Activated naive CD8-positive, alpha-beta T cell treated with anti-CD3 and anti-CD28 coated beads, Interleukin-2, amount 50 U/mL, for 24 hours (primary cell): Measurements from ENCODE around the gene EDARADD.

Experiments used
- ATAC-seq: fragments of 150-1000 bp; cut with Tn5 transposase; one replicate; pipeline ENCODE4 v1.10.0; 2021
- DNase-seq: peaks from one replicate; pipeline ENCODE4 v3.0.0; 2021
- H3K27ac Mint-ChIP-seq: one replicate; pipeline ENCODE4 v1.8.0; 2021; ENCODE audit warnings: mild to moderate bottlenecking, mixed read lengths
- H3K27me3 Mint-ChIP-seq: one replicate; pipeline ENCODE4 v1.8.0; 2021; ENCODE audit warnings: mixed read lengths
- H3K36me3 Mint-ChIP-seq: one replicate; pipeline ENCODE4 v1.8.0; 2021; ENCODE audit warnings: low read depth, mixed read lengths
- H3K4me1 Mint-ChIP-seq: one replicate; pipeline ENCODE4 v1.8.0; 2021; ENCODE audit warnings: mixed read lengths
- H3K4me3 Mint-ChIP-seq: one replicate; pipeline ENCODE4 v1.8.0; 2021; ENCODE audit warnings: mild to moderate bottlenecking, moderate library complexity, mixed read lengths
- H3K9me3 Mint-ChIP-seq: one replicate; pipeline ENCODE4 v1.8.0; 2021; ENCODE audit warnings: mixed read lengths

Gene EDARADD

DNA sequence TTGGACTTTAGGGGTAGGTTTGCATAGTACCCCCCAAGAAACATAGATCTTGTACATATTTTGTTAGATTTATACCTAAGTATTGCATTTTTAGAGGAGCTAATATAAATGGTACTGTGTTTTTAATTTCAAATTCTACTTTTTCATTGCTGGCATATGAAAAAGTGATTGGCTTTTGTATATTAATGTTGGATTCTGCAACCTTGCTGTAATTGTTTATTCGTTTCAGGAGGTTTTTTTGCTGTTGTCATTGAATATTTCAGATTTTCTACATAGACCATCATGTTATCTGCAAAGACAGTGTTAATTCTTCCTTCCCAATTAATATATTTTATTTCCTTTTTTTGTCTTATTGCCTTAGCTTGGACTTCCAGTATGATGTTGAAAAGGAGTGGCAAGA lies 23.0 kb upstream of the EDARADD start:
- no peak overlapping the region for H3K27ac Mint-ChIP-seq
- peaks cover 8% of the 10 kb centered on the region for H3K27me3 Mint-ChIP-seq
- DNase-seq (no peak), ATAC-seq (no peak)
- no peak overlapping the region for H3K4me3 Mint-ChIP-seq
- H3K36me3 Mint-ChIP-seq, result no peaks in the 10 kb centered on the region
- H3K4me1 Mint-ChIP-seq, result peaks cover 4% of the 10 kb centered on the region
- H3K9me3 Mint-ChIP-seq, result no peaks in the 10 kb centered on the region

DNA sequence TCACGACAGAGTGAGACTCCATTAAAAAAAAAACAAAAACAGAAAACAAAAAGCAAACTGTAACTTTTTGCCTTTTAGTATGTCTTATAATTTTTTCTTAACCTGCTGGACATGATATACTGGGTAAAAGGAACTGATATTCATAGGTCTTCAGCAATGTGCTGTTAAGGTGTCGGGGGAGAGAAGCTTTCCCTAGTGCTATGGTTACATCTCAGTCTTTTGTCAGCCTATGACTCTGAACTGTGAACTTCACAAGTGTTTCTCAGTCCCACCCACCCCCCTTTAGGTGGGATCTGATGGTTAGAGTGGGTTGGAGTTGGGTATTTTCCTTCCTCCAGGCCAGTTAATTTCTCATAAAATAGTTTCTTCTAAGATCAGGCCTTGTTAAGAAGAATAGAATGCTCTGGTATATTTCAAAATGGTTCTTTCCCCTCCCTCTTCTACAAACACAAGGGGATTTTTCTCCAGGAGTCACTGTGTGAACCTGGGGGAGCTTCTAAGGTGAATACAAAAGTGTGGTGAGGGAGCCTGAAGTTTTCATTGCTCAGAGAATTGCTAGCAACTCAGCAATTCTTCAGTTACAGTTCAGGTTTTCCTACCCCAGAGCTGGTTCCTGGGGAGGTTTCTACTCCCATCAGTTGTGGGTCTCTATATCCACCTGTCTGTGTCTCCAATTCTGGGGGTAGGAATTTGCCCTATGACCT lies 16.1 kb upstream of the EDARADD start:
- ATAC-seq (peak; percentile 43), DNase-seq (no peak)
- Mint-ChIP-seq H3K36me3 (no peaks in the 10 kb centered on the region), H3K9me3 (peaks cover 13% of the 10 kb centered on the region), H3K27ac (no peak overlapping the region), H3K4me3 (no peak overlapping the region), H3K27me3 (peaks cover 11% of the 10 kb centered on the region), H3K4me1 (peaks cover 20% of the 10 kb centered on the region)

DNA sequence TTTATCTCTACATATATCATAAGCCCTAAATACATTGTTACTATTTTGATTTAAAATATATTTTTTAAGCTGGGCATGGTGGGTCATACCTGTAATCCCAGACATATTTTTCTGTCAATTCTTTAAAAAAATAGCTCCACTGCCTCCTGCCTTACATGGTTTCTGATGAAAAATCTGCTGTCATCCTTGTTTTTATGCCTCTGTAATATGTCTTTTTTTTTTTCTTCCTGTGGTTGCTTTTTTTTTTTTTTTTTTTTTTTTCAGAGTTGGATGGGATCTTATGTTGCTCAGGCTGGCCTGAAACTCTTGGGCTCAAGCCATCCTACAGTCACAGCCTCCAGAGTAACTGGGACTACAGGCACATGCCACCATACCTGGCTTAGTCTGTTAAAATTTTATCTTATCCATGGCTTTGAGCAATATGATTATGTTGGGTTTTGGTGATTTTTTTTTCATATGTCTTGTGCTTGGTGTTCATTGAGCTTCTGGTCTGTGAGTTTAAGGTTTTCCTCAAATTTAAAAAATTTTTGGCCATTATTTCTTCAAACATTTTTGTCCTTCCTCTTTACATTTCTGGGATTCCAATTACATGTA lies 12.4 kb upstream of the EDARADD start:
- H3K9me3 Mint-ChIP-seq, result peaks cover 13% of the 10 kb centered on the region
- peaks cover 15% of the 10 kb centered on the region for H3K4me1 Mint-ChIP-seq
- H3K36me3 Mint-ChIP-seq, result no peaks in the 10 kb centered on the region
- no peak for ATAC-seq
- peaks cover 5% of the 10 kb centered on the region for H3K27me3 Mint-ChIP-seq
- no peak for DNase-seq
- no peak overlapping the region for H3K27ac Mint-ChIP-seq
- H3K4me3 Mint-ChIP-seq, result no peak overlapping the region

DNA sequence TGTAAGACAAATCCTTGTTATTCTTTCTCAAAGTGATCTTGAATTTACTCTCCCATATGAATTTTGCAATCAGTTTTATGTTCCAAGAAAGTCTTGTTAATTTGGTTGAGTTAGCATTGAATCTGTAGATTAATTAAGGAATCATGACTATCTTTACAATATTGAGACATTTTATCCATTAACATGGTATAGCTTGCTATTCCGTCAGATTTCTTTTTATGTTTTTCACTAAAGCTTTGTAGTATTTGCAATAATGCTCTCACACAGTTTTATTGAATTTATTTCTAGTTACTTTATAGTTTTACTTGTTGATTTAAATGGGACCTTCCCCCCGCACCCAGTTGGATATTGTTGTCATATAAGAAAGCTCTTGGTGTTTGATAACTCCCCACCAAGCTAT lies 5.8 kb upstream of the EDARADD start:
- DNase-seq (no peak), ATAC-seq (no peak)
- H3K36me3 Mint-ChIP-seq, result no peaks in the 10 kb centered on the region
- H3K9me3 Mint-ChIP-seq, result no peaks in the 10 kb centered on the region
- no peak overlapping the region for H3K4me3 Mint-ChIP-seq
- H3K4me1 Mint-ChIP-seq, result peaks cover 5% of the 10 kb centered on the region
- no peak overlapping the region for H3K27ac Mint-ChIP-seq
- H3K27me3 Mint-ChIP-seq, result peaks cover 15% of the 10 kb centered on the region

DNA sequence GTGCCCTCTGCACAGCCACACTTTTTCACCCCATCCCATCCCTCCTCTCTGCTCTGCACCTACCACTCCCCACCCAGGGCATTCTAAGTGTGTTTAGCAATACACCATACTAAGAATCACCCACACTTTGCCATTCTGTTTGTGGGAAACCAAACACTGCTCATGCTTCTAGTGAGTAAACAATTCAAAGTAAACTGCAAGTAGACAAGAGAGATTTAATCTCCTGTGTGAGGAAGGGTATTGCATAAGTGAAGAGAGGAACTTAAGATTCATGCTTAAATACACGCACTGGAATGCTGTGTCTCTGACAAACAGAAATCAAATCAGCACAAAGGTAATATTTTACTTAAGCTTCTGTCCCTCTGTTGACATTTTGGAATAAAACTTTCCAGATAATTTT lies 4.8 kb upstream of the EDARADD start:
- Mint-ChIP-seq H3K36me3 (no peaks in the 10 kb centered on the region), H3K4me3 (no peak overlapping the region), H3K4me1 (peaks cover 15% of the 10 kb centered on the region), H3K27ac (no peak overlapping the region), H3K27me3 (peaks cover 22% of the 10 kb centered on the region), H3K9me3 (no peaks in the 10 kb centered on the region)
- no peak for DNase-seq
- no peak for ATAC-seq

DNA sequence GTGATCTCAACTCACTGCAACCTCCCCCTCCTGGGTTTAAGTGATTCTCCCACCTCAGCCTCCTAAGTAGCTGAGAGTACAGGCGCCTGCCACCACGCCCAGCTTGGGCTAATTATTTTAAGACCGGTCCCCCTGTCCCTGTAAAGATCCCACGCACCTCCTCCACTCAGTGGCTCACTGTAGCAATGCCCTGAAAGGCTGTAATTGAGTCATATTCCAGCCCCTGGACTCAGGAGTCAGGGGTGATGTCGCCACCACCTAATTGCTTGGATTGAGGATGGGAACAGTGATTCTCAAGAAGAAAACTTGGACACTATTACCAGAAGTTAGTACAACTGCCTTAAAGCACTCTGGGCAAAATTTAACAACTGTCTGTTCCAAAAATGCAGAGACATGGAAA lies 3.1 kb upstream of the EDARADD start:
- no peak overlapping the region for H3K4me3 Mint-ChIP-seq
- no peak for DNase-seq
- no peak overlapping the region for H3K27ac Mint-ChIP-seq
- peaks cover 2% of the 10 kb centered on the region for H3K36me3 Mint-ChIP-seq
- no peaks in the 10 kb centered on the region for H3K9me3 Mint-ChIP-seq
- ATAC-seq, result no peak
- H3K27me3 Mint-ChIP-seq, result peaks cover 28% of the 10 kb centered on the region
- H3K4me1 Mint-ChIP-seq, result peaks cover 22% of the 10 kb centered on the region

DNA sequence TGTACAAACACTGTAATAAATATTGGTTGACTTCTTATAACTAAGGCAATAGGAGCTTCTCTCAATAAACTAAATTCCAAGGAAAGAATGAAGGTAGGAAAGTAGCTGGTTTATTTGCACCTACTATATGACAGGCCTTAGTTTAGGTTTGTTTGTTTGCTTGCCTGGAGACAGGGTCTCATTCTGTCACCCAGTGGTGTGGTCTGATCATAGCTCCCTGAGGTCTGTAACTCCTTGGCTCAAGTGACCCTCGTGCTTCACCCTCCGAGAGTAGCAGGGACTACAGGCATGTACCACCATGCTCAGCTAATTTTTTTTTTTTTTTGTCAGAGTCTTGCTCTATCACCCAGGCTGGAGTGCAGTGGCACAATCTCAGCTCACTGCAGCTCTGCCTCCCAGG lies 1.9 kb upstream of the EDARADD start:
- Mint-ChIP-seq H3K27ac (no peak overlapping the region), H3K36me3 (peaks cover 2% of the 10 kb centered on the region), H3K4me3 (no peak overlapping the region), H3K27me3 (peaks cover 38% of the 10 kb centered on the region), H3K9me3 (no peaks in the 10 kb centered on the region), H3K4me1 (peaks cover 33% of the 10 kb centered on the region)
- DNase-seq (no peak), ATAC-seq (no peak)

DNA sequence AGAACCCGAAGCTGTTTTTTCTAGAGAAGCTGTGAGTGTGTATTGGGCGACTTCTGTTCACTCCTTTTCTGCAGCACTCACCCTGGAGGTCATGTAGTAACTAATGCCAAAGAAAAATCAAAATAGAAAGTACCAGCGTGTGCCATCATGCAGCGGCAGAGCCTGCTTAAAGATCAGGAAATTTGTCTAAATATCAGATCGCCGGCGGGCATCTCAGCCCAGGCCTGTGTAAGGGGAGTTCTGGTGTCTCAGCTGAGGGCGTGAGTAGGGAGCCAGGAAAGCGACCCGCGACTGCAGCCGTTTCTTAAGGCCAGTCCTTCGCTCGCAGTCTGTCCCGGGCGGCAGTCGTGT lies 768 bp downstream of the EDARADD start:
- H3K27me3 Mint-ChIP-seq, result peaks cover 40% of the 10 kb centered on the region
- DNase-seq (no peak), ATAC-seq (no peak)
- peak overlapping the region; percentile 85 for H3K4me3 Mint-ChIP-seq
- peak overlapping the region; percentile 87 for H3K27ac Mint-ChIP-seq
- peaks cover 2% of the 10 kb centered on the region for H3K36me3 Mint-ChIP-seq
- H3K9me3 Mint-ChIP-seq, result no peaks in the 10 kb centered on the region
- peaks cover 48% of the 10 kb centered on the region for H3K4me1 Mint-ChIP-seq

DNA sequence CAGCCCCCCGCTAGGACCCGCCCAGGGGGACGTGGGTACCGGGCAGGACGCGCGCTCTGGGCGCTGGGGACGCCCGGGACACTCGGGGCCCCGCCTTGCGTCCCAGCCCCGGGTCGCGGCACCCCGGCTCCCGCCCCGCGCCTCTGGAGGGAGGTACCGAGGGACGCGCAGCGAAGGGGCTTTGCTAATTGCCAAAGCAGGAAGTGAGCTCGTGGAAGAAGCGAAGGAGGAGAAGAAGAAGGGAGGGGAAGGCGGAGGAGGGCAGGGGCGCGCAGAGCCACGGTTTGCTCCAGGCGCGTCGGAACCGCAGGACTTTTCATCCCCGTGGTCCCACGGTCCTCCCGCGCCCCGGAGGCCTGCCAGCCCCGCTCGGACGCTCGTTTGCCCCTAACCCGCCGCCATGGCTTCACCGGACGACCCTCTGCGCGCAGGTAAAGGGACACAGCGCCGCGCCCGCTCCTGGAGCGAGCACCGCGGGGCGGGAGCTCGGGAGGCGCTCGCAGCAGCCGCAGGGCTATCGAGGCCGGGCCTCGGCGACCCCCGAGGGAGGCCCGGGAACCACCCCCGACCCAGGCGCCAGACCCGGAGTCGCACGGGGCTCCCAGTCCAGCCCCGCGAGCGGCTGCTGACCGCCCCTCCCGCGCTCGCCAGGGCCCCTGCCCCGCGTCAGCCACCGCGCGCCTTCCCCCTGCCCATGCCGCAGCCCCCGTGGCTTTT lies 1.3 kb downstream of the EDARADD start:
- peak; percentile 65 for ATAC-seq
- peaks cover 44% of the 10 kb centered on the region for H3K27me3 Mint-ChIP-seq

DNA sequence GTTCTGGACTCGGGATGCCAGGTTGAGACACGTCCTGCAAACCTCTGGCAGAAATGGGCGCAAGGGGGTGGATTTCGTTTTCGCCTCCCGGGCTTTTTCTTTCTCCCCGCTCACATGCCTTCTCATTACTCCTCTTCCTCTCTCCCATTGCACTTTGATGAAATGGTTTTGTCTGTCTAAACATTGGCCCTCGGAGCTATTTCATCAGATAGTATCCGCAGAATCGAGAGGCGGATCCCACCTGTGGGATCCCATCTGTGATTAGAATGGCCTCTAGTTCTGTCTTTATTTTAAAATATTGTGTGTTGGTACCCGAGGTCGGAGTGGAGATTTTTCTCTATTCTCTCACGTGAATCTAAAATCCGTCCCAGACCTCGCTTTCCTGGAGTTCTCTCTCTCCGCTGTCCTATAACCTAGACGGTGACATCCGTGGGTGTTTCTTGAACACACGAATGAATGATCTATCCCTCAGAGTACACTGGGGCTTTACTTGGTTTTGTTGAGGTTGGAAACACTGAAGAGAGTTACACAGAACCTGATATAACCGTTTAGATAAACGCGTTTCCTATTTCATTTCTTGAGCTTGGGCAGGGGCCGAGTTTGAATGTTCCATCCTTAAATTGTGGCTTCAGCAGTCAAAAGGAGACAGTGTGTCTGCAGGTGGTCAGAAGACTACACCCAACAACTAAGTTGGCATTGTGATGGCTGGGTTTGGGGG lies 2.0 kb downstream of the EDARADD start:
- peak overlapping the region; percentile 96 for H3K27ac Mint-ChIP-seq
- H3K9me3 Mint-ChIP-seq, result no peaks in the 10 kb centered on the region
- peak; percentile 85 for ATAC-seq
- peaks cover 52% of the 10 kb centered on the region for H3K4me1 Mint-ChIP-seq
- H3K27me3 Mint-ChIP-seq, result peaks cover 44% of the 10 kb centered on the region
- DNase-seq, result peak; percentile 18
- H3K36me3 Mint-ChIP-seq, result peaks cover 2% of the 10 kb centered on the region
- H3K4me3 Mint-ChIP-seq, result peak overlapping the region; percentile 94

More for the DNA sequence above, 1.3 kb downstream of the EDARADD start:
- Mint-ChIP-seq H3K4me1 (peaks cover 52% of the 10 kb centered on the region), H3K4me3 (peak overlapping the region; percentile 94), H3K27ac (peak overlapping the region; percentile 96), H3K36me3 (peaks cover 2% of the 10 kb centered on the region), H3K9me3 (no peaks in the 10 kb centered on the region)
- DNase-seq, result peak; percentile 63

DNA sequence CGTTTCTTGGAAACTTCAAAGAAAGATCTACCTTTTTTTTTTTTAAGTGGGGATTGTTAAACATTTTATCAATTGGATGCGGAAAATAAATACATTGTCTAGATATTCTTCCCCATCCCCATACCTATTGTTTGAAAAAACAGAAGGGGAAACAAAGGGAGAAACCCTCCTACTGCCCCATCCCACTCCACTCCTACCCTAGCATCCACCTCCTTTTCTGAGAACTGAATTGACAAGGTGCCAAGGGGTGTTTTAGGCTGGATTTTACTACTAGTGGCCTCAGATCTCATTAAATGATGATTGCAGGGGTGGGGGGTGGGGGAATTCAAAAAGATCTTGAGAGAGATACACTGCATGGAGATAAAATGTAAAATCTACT lies 2.6 kb downstream of the EDARADD start:
- no peak for DNase-seq
- ATAC-seq, result peak; percentile 13
- peaks cover 48% of the 10 kb centered on the region for H3K27me3 Mint-ChIP-seq
- H3K9me3 Mint-ChIP-seq, result no peaks in the 10 kb centered on the region
- peak overlapping the region; percentile 96 for H3K27ac Mint-ChIP-seq
- peaks cover 52% of the 10 kb centered on the region for H3K4me1 Mint-ChIP-seq
- peak overlapping the region; percentile 94 for H3K4me3 Mint-ChIP-seq
- peaks cover 2% of the 10 kb centered on the region for H3K36me3 Mint-ChIP-seq

DNA sequence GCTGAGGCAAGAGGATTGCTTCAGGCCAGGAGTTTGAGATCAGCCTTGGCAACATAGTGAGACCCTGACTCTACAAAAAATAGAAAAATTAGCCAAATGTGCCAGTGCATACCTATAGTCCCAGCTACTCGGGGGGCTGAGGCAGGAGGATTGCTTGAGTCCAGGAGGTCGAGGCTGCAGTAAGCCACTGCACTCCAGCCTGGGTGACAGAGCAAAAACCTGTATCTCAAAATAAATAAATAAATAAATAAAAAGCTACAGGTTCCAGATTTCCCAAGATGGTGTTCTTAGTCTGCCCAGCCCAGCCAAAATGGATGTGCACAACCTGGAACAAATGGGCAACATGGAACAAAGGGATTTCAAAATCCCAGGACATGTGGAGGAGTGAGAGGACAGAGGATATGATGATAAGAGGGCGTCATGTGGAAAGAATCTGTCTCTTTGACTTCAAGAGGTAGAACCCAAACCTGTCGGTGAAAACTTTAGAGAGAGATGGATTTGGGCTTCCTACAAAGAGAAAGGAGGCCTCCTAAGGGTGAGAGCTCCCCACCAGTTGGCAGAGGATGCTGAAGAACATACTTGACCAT lies 3.2 kb downstream of the EDARADD start:
- Mint-ChIP-seq H3K9me3 (no peaks in the 10 kb centered on the region), H3K36me3 (peaks cover 2% of the 10 kb centered on the region), H3K27ac (peak overlapping the region; percentile 96), H3K4me3 (peak overlapping the region; percentile 94), H3K4me1 (peaks cover 52% of the 10 kb centered on the region), H3K27me3 (peaks cover 48% of the 10 kb centered on the region)
- no peak for DNase-seq
- ATAC-seq, result no peak

DNA sequence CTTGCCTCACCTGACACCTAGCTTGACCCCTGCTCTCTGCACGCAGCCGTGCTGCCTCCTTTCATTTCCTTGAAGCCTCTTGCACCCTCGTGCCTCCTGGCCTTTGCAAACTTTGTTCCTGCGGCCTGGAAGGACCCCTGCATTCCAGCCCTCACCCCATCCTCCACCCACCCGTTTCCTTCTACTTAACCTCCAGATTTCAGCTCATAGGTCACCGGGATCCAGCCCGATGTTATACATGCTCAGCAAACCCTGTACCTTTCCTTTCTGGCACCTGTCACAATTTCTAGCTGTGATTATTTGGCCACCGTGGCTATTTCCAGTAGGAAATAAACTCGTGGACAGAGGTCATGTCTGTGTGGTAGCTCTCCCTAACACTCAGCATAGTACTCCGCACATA lies 4.5 kb downstream of the EDARADD start:
- H3K9me3 Mint-ChIP-seq, result no peaks in the 10 kb centered on the region
- DNase-seq (no peak), ATAC-seq (no peak)
- H3K27me3 Mint-ChIP-seq, result peaks cover 45% of the 10 kb centered on the region
- H3K27ac Mint-ChIP-seq, result peak overlapping the region; percentile 57
- peaks cover 44% of the 10 kb centered on the region for H3K4me1 Mint-ChIP-seq
- H3K36me3 Mint-ChIP-seq, result peaks cover 2% of the 10 kb centered on the region
- peak overlapping the region; percentile 20 for H3K4me3 Mint-ChIP-seq

DNA sequence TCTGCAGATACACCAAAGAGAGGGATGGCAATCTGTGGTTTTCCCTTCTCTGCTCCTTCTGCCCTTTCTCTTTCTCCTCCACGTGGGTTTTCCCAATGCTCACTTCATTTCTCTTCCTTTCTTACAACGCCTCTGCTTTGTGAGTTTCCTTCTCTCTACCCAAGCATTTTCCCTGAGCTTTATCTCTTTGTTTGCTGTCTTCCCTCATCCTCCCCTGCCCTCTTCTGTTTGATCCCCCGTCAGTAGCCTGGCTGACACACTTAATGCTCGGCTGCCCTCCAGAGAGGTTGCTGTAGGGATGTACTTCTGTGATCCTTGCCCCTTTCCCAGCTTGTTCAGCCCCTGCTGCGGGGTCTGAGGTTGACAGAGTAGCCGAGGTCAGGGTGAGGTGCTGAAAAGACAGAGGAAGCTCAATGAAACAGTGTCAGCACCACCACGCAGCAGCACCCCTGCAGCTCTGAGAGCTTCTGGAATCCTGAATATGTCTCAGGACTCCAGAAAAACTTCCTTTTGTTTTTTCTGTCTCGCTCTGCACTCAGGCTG lies 6.0 kb downstream of the EDARADD start:
- peaks cover 33% of the 10 kb centered on the region for H3K27me3 Mint-ChIP-seq
- ATAC-seq (no peak), DNase-seq (no peak)
- no peak overlapping the region for H3K27ac Mint-ChIP-seq
- H3K9me3 Mint-ChIP-seq, result no peaks in the 10 kb centered on the region
- H3K4me3 Mint-ChIP-seq, result no peak overlapping the region
- peaks cover 32% of the 10 kb centered on the region for H3K4me1 Mint-ChIP-seq
- peaks cover 2% of the 10 kb centered on the region for H3K36me3 Mint-ChIP-seq
